GM21528 (cell line): ENCODE data around the gene POU6F1.
"Not testable (repeated sequence)": the region's sequence is repeated elsewhere in the genome, so short reads cannot be mapped to it uniquely, and the experiment has no call there.

ENCODE experiments used
- ATAC-seq: cut with Tn5 transposase; IDR thresholded peaks from one replicate; pipeline ENCODE4 v1.9.1; 2021; ENCODE audit warnings: mild to moderate bottlenecking, moderate library complexity; ENCODE audit not compliant: unreplicated experiment, low FRiP score

The POU6F1 gene

GRCh38 chr12:51229116-51229809 is 11.4 kb upstream of the POU6F1 start:
- no peak for ATAC-seq

GRCh38 chr12:51227962-51228361 is 10.1 kb upstream of the POU6F1 start:
- no peak for ATAC-seq

- not testable (repeated sequence) for ATAC-seq
These were observed 9.2 kb upstream of the POU6F1 start for GRCh38 chr12:51227112-51227511.

- ATAC-seq = no peak
These were observed 7.9 kb upstream of the POU6F1 start for GRCh38 chr12:51225771-51226170.

- no peak for ATAC-seq
These were observed 7.4 kb upstream of the POU6F1 start for GRCh38 chr12:51225234-51225633.

- no peak for ATAC-seq
These were observed 6.8 kb upstream of the POU6F1 start for GRCh38 chr12:51224625-51225024.

- ATAC-seq = no peak
These were observed 4.6 kb upstream of the POU6F1 start for GRCh38 chr12:51222461-51222860.

GRCh38 chr12:51219857-51220256 is 2.0 kb upstream of the POU6F1 start:
- not testable (repeated sequence) for ATAC-seq

GRCh38 chr12:51219322-51219721 is 1.5 kb upstream of the POU6F1 start:
- no peak for ATAC-seq

- no peak for ATAC-seq
These were observed 822 bp upstream of the POU6F1 start for GRCh38 chr12:51218607-51219161.

- peak; percentile 33 for ATAC-seq
These were observed 512 bp downstream of the POU6F1 start for GRCh38 chr12:51217133-51217967.

GRCh38 chr12:51216642-51217041 is 1.2 kb downstream of the POU6F1 start:
- ATAC-seq = no peak

GRCh38 chr12:51214895-51215294 is 3.0 kb downstream of the POU6F1 start:
- no peak for ATAC-seq

GRCh38 chr12:51210690-51211395 is 7.0 kb downstream of the POU6F1 start:
- ATAC-seq = no peak

GRCh38 chr12:51209259-51209658 is 8.6 kb downstream of the POU6F1 start:
- ATAC-seq = no peak

- no peak for ATAC-seq
These were observed 9.7 kb downstream of the POU6F1 start for GRCh38 chr12:51208016-51208660.

GRCh38 chr12:51205350-51205749 is 12.5 kb downstream of the POU6F1 start:
- no peak for ATAC-seq

- ATAC-seq = no peak
These were observed 15.1 kb downstream of the POU6F1 start for GRCh38 chr12:51202718-51203117.

- ATAC-seq = no peak
These were observed 17.1 kb downstream of the POU6F1 start for GRCh38 chr12:51200806-51201205.

GRCh38 chr12:51200156-51200555 is 17.7 kb downstream of the POU6F1 start:
- ATAC-seq = no peak
